Neural progenitor cell (in vitro differentiated cells): ENCODE data around the gene SLC41A3.

ENCODE experiments used
- CTCF ChIP-seq: fragments of 200-600 bp; sonication (generic); IDR thresholded peaks from 2 replicates; pipeline ENCODE4 v1.5.1; 2017; ENCODE audit warnings: antibody characterized with exemption, mild to moderate bottlenecking
- EZH2 ChIP-seq: fragments of 200-600 bp; sonication (generic); IDR thresholded peaks from 2 replicates; pipeline ENCODE4 v1.6.1; 2017; ENCODE audit warnings: antibody characterized with exemption, mild to moderate bottlenecking, moderate library complexity
- EZH2phosphoT487 ChIP-seq: fragments of 200-600 bp; sonication (generic); IDR thresholded peaks from 2 replicates; pipeline ENCODE4 v1.6.1; 2017; ENCODE audit warnings: antibody characterized with exemption

DNA sequence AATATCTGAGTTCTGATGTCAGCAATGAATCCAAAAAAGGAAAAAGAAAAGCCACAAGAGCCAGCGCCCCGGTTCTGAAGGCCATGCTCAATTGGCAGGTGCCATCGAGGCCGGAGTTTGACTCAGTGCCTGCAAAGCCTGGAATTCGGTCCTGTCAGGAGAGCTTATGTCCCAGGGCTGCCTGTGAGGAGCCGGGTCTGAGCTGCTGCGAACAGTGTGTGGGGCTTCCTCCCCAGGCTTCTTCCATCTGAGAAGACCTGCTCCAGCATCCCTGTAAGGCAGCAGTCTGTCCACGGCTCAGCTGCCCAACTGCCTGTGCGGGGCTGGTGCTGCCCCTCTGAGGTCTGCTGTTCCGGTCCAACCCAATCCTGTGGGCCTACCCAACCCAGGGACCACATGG, 68.8 kb downstream of the SLC41A3 start:
- TF ChIP-seq CTCF, result no peak
- no peak for TF ChIP-seq EZH2
- no peak for TF ChIP-seq EZH2phosphoT487
